GM12891 (cell line): ENCODE results near the gene ATAT1.

ENCODE experiments used
- DNase-seq: peaks from one replicate; pipeline ENCODE4 v3.0.0; 2011; ENCODE audit warnings: low spot score; ENCODE audit not compliant: insufficient read length
- FAIRE-seq: peaks from 2 replicates; lab custom pipeline; 2011; peaks lifted over from hg19 to GRCh38; lab: Jason Lieb, UNC
- PAX5 ChIP-seq: IDR thresholded peaks from 2 replicates; pipeline ENCODE4 v1.6.1; 2011; ENCODE audit warnings: low read length, moderate library complexity, mild to moderate bottlenecking; ENCODE audit not compliant: insufficient read depth, severe bottlenecking
- POLR2A ChIP-seq: IDR thresholded peaks from 2 replicates; pipeline ENCODE4 v1.6.1; 2011; ENCODE audit warnings: low read depth, low read length, control low read depth
- POLR2AphosphoS5 ChIP-seq: IDR thresholded peaks from 2 replicates; pipeline ENCODE4 v1.6.1; 2011; ENCODE audit warnings: low read depth, low read length, control low read depth
- POU2F2 ChIP-seq: IDR thresholded peaks from 2 replicates; pipeline ENCODE4 v1.6.1; 2011; ENCODE audit warnings: low read depth, mild to moderate bottlenecking, control low read depth, low read length, moderate library complexity
- SPI1 ChIP-seq: IDR thresholded peaks from 2 replicates; pipeline ENCODE4 v1.6.1; 2011; ENCODE audit warnings: low read depth, low read length, control low read depth
- TAF1 ChIP-seq: IDR thresholded peaks from 2 replicates; pipeline ENCODE4 v1.6.1; 2011; ENCODE audit warnings: low read depth, low read length, control low read depth

The ATAT1 gene

GRCh38 chr6:30689022-30689865 lies 62.6 kb downstream of the ATAT1 start:
- TF ChIP-seq PAX5 (no peak), TAF1 (no peak), POLR2A (no peak), SPI1 (no peak), POU2F2 (no peak), POLR2AphosphoS5 (no peak)
- no peak for DNase-seq
- peak; percentile 28 for FAIRE-seq

GRCh38 chr6:30689985-30690384 lies 63.3 kb downstream of the ATAT1 start:
- DNase-seq (no peak), FAIRE-seq (peak; percentile 16)
- TF ChIP-seq PAX5: no peak
- TF ChIP-seq POLR2AphosphoS5: no peak
- TF ChIP-seq POLR2A: no peak
- TF ChIP-seq POU2F2: no peak
- TF ChIP-seq TAF1: no peak
- TF ChIP-seq SPI1: no peak

- FAIRE-seq (peak; percentile 92), DNase-seq (peak; percentile 73)
- no peak for TF ChIP-seq POLR2AphosphoS5
- TF ChIP-seq PAX5: no peak
- no peak for TF ChIP-seq POU2F2
- TF ChIP-seq SPI1: peak; percentile 46; the same call in 1 of the 2 replicates
- TF ChIP-seq POLR2A: no peak
Observed at GRCh38 chr6:30690403-30691207, 63.9 kb downstream of the ATAT1 start, which contains the start of gene NRM. NRM (minus strand) TSS chr6:30690984; CDS start chr6:30690974, 10 bp downstream.

GRCh38 chr6:30691208-30691847 lies 64.7 kb downstream of the ATAT1 start:
- no peak for FAIRE-seq
- no peak for DNase-seq
- no peak for TF ChIP-seq POU2F2
- no peak for TF ChIP-seq PAX5
- TF ChIP-seq POLR2AphosphoS5: no peak
- TF ChIP-seq SPI1: no peak
- TF ChIP-seq TAF1: no peak
- TF ChIP-seq POLR2A: no peak
